Upper lobe of left lung (tissue), 4 donors: Measurements from ENCODE around the gene KDM8.

Experiments used
- EP300 ChIP-seq, 4 donors: sonication (generic); formaldehyde crosslinking; IDR thresholded peaks; one replicate each; pipeline ENCODE4 v1.5.1; 2017; ENCODE audit warnings: antibody characterized with exemption in 4 of 4, control low read depth in 2 of 4
- POLR2A ChIP-seq, 4 donors: fragments of 450-650 bp; IDR thresholded peaks; one replicate each; pipeline ENCODE4 v1.5.1; 2016 to 2017; ENCODE audit warnings: antibody characterized with exemption in 4 of 4, mild to moderate bottlenecking in 2 of 4
- POLR2AphosphoS5 ChIP-seq, 2 donors: sonication (generic); formaldehyde crosslinking; IDR thresholded peaks; one replicate each; pipeline ENCODE4 v1.5.1; 2017; ENCODE audit warnings: antibody characterized with exemption in 2 of 2
- TF ChIP-seq, protein P1 (sequence below), 6 experiments: fragments of 450-650 bp in 4 of 6; fragments of 200-600 bp in 2 of 6; sonication (generic) in 2 of 6; IDR thresholded peaks; one replicate each; pipeline ENCODE4 v1.5.1; 2016 to 2019; ENCODE audit warnings: antibody characterized with exemption in 6 of 6

- TF ChIP-seq, protein P1, sequence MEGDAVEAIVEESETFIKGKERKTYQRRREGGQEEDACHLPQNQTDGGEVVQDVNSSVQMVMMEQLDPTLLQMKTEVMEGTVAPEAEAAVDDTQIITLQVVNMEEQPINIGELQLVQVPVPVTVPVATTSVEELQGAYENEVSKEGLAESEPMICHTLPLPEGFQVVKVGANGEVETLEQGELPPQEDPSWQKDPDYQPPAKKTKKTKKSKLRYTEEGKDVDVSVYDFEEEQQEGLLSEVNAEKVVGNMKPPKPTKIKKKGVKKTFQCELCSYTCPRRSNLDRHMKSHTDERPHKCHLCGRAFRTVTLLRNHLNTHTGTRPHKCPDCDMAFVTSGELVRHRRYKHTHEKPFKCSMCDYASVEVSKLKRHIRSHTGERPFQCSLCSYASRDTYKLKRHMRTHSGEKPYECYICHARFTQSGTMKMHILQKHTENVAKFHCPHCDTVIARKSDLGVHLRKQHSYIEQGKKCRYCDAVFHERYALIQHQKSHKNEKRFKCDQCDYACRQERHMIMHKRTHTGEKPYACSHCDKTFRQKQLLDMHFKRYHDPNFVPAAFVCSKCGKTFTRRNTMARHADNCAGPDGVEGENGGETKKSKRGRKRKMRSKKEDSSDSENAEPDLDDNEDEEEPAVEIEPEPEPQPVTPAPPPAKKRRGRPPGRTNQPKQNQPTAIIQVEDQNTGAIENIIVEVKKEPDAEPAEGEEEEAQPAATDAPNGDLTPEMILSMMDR (IDR thresholded peaks at IDR 0.05), result no peak
- TF ChIP-seq POLR2AphosphoS5 (IDR thresholded peaks at IDR 0.05) (no peak), POLR2A (IDR thresholded peaks at IDR 0.05) (no peak), EP300 (IDR thresholded peaks at IDR 0.05) (no peak)
These were observed 7.3 kb upstream of the KDM8 start for GRCh38 chr16:27195941-27196595.
